ENCODE results near the gene KRTAP15-1.

The KRTAP15-1 gene, protein sequence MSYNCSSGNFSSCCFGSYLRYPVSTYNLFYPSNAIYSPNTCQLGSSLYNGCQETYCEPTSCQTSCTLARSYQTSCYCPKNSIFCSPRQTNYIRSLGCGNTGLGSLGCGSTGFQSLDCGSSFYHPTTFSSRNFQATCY

DNA sequence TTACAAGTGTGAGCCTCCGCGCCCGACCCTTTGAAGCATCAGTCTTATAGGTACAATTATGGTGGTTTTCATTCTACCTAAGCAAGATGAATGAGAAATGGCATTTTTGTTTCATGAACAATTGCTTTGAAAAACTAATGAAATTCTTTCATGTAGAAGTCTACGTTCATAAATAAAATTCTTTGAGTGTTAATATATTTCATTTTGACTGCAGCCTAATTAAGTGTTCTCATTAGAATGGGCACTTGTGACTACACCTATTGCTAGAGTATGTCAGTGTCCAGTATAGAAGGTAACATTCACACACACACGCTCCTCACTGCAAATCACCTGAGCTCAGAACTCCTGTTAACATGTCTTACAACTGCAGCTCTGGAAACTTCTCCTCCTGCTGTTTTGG, at the start of gene KRTAP15-1:
KRTAP15-1 (plus strand) TSS at position 301 of the 400 bp plus-strand sequence; CDS start at position 354, 53 bp downstream.
- no peak for DNase-seq

DNA sequence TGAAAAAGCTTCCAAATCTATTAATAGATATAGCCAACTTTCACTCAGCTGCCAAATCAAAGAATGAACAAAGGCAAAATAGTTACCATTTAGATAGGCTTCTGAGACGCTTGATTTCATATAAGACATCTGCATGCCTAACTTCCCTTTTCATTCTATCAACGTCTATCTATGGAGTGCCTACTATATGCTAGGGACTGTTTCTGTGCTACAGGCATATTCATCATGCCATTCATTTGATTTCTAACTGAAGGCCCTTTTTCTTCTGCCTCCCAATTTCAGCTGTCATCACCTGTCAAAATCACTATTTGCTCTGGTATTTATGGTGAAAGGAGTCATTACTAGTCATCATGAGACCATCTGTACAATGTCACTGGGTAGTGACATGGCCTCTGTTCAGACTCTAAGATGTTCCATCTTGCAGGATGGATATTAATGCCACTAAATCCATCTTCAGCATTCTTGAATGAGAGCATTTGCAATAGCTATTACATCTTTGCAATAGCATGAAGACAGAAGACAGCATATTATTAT, 48.5 kb upstream of the KRTAP15-1 start:
- DNase-seq: no peak

DNA sequence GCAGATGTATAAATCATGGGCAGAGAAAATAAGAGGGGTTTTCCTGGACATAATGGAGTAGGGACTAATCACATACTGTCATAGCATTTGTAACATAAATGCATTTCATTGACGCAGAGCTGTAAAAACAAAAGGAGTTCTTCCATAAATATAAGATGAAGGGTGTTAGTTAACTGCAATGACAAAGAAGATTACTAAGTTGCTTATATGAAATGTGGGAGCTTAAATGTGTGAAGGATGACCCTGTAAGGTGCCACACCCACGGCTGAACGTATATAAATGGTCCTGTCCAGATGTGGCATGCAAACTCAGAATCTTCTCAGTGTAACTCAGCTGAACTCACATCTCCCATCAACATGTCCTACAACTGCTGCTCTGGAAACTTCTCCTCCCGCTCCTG, 44.3 kb upstream of the KRTAP15-1 start, which contains the start of gene KRTAP13-1:
KRTAP13-1 (plus strand) TSS at position 301 of the 400 bp plus-strand sequence; CDS start at position 357, 56 bp downstream.
- DNase-seq: no peak

DNA sequence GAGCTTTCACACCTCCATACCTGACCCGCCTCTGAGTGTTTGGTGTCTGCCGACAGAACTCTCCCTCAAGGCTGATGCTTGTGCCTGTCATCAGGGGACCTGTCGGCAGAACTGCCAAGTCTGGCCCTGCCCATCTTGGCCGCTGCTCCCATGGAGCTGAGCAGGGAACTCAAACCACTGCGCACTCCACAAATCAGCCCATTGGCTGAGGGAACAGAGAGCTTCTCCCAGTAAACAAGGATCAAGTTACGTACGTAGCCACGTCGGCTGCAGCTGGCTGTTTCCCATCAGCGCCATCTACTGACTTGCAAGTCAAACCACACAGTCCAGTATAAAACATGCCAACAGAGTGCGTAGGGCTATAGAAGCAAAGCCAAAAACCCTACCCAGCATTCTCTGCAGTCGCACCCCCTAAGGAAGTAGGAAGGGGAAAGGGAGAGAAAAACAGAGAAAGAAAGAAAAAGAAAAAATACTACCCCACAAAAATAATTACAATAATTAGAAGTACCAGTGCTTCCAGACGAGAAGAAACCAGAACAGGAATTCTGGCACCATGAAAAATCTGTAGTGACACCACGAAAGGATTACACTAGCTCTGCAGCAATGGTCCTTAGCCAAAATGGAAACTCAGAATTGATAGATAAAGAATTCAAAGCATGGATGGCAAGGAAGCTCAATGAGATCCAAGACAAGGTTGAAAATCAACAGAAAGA, 31.1 kb upstream of the KRTAP15-1 start:
- peak; percentile 33 for DNase-seq

- DNase-seq: no peak
Observed at GRCh38 chr21:30415993-30416392, 24.1 kb upstream of the KRTAP15-1 start.

GRCh38 chr21:30425826-30426225, 14.2 kb upstream of the KRTAP15-1 start, which contains the start of gene KRTAP13-3:
Gene KRTAP13-3, minus strand, starts transcription at chr21:30425926. Its CDS starts 14 bp downstream, at chr21:30425912.
- DNase-seq: no peak

GRCh38 chr21:30426731-30427130, 13.3 kb upstream of the KRTAP15-1 start:
- no peak for DNase-seq

DNA sequence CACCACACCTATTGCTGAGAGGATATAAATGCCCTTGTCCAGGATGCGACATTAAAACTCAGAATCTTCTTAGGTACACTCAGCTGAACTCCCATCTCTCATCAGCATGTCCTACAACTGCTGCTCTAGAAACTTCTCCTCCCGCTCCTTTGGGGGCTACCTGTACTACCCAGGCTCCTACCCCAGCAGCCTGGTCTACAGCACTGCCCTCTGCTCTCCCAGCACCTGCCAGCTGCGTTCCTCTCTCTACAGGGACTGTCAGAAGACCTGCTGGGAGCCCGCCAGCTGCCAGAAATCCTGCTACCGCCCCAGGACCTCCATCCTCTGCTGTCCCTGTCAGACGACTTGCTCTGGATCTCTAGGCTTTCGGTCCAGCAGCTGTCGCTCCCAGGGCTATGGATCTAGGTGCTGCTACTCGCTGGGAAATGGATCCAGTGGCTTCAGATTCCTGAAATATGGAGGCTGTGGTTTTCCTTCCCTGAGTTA, 9.9 kb upstream of the KRTAP15-1 start, which contains the start of gene KRTAP13-4:
KRTAP13-4 (plus strand) TSS at position 51 of the 486 bp plus-strand sequence; CDS start at position 107, 56 bp downstream.
- DNase-seq: no peak

GRCh38 chr21:30434033-30434631, 5.9 kb upstream of the KRTAP15-1 start:
- DNase-seq: no peak

GRCh38 chr21:30437010-30437565, 3.0 kb upstream of the KRTAP15-1 start:
- no peak for DNase-seq

- DNase-seq: no peak
Observed at GRCh38 chr21:30443226-30443625, 3.2 kb downstream of the KRTAP15-1 start.

DNA sequence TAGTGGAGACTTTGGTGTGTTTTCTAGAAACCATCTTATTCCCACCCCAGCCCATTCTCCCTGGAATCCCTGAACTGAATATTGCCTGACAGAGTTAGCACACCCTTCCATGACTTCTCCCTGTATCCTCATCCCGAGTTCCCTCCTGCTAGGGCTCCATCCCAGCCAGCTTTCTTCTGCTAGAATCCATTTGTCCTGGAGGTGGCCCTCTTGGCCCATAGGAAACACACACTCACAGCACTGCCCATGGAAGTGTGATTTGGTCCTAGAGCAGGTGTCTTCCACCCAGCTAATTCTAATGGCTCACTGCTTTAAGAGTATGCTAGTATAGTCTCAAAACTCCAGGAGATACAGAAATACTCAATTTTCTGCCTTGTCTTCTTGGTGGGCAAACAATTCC, 4.1 kb downstream of the KRTAP15-1 start:
- no peak for DNase-seq

GRCh38 chr21:30447056-30447455, 7.0 kb downstream of the KRTAP15-1 start:
- no peak for DNase-seq

- DNase-seq: no peak
Observed at GRCh38 chr21:30448514-30448913, 8.4 kb downstream of the KRTAP15-1 start.

GRCh38 chr21:30463713-30464112, 23.6 kb downstream of the KRTAP15-1 start:
- no peak for DNase-seq

DNA sequence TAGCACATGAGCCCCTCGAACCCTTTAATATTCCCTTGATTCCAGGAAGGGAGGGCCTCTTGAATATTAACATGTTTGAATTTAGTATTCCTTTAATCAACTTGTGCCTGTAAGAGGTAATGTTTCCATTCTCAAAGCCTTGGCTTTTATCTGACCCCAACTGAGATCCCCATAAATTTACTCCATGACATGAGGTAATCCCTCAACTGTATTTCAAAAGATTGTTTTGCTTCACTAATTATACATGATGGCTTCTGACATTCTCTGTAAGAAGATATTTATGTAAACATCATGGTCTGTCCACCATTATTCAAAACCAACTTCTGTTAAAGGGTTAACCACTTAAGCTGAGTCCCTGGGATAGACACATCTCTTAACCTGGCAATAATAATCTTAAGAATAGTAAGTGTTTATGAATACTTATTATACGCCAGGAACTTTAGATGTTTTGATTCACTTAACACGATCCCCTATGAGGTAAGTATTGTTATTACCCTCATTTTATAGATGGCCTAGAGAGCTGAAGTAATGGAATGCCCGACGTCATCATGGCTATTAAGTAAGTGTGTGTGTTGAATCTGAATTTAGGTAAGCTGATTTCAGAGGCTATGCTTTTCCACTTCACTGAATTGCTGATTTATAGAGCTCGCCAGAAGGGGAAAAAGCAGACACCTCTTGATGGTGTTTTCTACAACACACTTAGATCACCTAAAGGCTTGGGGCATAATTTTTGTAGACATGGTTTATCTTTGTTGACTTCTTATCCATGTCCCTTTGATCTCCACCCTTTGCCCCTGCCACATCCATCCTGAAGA, 29.0 kb downstream of the KRTAP15-1 start:
- no peak for DNase-seq

DNA sequence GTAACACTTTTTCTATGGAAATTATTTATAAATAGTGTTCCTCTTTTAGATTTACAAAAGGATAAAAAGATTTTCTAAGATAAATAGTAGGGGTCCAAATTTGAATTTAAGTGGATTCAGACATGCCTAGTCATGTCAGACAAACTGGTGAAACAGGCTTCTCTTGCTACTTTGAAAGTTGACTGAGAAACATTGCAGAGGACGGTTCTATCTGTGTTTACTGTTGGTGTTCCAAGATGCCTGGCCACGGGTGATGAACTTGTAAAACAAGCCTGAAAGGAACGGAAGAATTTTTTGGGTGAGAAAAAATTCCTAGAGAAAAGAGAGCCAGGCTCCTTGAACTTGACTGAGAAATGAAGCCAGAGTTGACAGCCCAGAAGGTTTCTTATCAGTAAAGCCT, 37.9 kb downstream of the KRTAP15-1 start:
- no peak for DNase-seq

DNA sequence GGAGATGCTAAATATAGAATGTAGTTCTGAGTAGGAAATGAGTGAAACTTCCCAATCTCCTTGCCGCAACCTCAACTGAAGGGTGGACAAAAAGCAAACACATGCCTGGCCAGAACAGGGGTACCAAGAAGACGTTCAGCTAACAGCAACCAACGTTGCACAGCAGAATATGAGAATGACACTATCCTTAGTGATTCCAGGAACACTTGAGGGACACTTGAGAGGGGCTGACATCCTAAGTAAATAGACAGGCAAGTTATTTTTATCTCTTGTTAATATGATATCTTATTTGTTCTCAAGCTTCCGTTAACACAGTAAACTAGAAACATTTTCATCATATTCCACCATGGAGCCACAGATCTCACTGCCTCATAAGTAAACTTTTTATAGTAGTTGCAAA, 39.2 kb downstream of the KRTAP15-1 start:
- no peak for DNase-seq

DNA sequence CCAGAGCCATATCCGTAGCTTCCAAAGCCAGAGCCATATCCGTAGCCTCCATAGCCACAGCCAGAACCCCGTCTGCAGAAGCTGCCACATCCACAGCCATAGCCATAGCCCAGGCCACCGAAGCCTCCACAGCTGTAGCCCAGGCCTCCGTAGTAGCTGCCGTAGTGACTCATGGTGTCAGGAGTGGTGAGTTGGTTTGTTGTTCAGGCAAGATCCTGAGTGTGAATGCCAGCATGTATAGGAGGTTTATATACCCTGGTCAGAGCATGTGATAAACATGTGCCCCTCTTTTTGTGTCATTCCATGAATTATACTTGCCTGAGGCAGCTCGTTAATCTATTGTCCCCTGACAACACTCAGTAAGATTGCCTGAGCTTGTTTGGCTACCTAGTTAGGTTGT, 40.1 kb downstream of the KRTAP15-1 start, which contains the start of gene KRTAP19-1:
KRTAP19-1 (minus strand) TSS at position 223 of the 400 bp plus-strand sequence; CDS start at position 173, 50 bp downstream.
- no peak for DNase-seq

GRCh38 chr21:30482130-30482529, 42.1 kb downstream of the KRTAP15-1 start:
- DNase-seq: no peak

GRCh38 chr21:30486180-30486579, 46.1 kb downstream of the KRTAP15-1 start:
- DNase-seq: no peak

DNA sequence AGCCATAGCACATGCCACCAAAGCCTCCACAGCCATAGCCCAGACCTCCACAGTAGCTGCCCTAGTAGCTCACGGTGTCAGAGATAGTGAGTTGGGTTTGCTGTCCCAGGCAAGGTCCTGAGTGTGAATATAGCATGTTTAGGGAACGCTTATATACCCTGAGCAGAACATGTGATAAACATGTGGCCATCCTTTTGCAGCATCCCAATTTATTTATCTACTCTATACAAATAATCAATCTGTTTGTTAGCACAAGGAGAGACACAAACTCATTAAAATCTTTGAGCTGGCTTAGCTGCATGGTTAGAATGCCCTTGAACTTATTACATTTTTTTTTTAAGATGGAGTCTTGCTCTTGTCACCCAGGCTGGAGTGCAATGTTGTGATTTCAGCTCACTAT, 47.3 kb downstream of the KRTAP15-1 start, which contains the start of gene KRTAP19-2:
KRTAP19-2 (minus strand) TSS at position 101 of the 400 bp plus-strand sequence; CDS start at position 13, 88 bp downstream.
- no peak for DNase-seq

Data from DMS 273 treated with DMSO at 0.1 percent for 48 hours (cell line).